ENCODE measurements around the gene ARHGAP9.

DNA sequence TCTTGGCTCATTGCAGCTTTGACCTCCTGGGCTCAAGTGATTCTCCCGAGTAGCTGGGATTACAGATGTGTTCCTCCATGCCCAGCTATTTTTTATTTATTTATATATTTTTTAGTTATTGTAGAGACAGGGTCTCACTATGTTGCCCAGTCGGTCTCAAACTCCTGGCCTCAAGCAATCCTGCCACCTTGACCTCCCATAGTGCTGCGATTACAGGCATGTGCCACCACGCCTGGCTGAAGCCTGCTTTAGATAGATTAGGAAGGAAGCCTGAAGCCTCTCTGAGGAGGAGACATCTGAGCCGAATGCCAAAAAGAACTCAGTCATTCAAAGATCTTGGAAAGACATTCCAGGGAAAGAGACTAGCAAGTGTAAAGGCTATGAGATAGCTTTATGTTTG, 34.9 kb downstream of the ARHGAP9 start:
- TF ChIP-seq, protein P1, sequence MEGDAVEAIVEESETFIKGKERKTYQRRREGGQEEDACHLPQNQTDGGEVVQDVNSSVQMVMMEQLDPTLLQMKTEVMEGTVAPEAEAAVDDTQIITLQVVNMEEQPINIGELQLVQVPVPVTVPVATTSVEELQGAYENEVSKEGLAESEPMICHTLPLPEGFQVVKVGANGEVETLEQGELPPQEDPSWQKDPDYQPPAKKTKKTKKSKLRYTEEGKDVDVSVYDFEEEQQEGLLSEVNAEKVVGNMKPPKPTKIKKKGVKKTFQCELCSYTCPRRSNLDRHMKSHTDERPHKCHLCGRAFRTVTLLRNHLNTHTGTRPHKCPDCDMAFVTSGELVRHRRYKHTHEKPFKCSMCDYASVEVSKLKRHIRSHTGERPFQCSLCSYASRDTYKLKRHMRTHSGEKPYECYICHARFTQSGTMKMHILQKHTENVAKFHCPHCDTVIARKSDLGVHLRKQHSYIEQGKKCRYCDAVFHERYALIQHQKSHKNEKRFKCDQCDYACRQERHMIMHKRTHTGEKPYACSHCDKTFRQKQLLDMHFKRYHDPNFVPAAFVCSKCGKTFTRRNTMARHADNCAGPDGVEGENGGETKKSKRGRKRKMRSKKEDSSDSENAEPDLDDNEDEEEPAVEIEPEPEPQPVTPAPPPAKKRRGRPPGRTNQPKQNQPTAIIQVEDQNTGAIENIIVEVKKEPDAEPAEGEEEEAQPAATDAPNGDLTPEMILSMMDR (IDR thresholded peaks at IDR 0.05) = no peak
- no peak for TF ChIP-seq POLR2AphosphoS5 (IDR thresholded peaks at IDR 0.05)

Data from suprapubic skin (tissue), 3 donors.